GM18507 (cell line): ENCODE results near the gene TBX3.

Source experiments
- DNase-seq: peaks from one replicate; pipeline ENCODE4 v3.0.0; 2011; ENCODE audit warnings: low read depth; ENCODE audit not compliant: insufficient read length; ENCODE audit errors: extremely low spot score
- FAIRE-seq: peaks from 2 replicates; lab custom pipeline; 2011; peaks lifted over from hg19 to GRCh38; lab: Jason Lieb, UNC

Gene TBX3

GRCh38 chr12:114655934-114656749 lies 27.8 kb downstream of the TBX3 start:
- DNase-seq = no peak
- no peak for FAIRE-seq

- DNase-seq = no peak
- no peak for FAIRE-seq
Measured at GRCh38 chr12:114649585-114649984, 34.4 kb downstream of the TBX3 start.

GRCh38 chr12:114648711-114649110 lies 35.3 kb downstream of the TBX3 start:
- no peak for DNase-seq
- no peak for FAIRE-seq

GRCh38 chr12:114638790-114639435 lies 45.1 kb downstream of the TBX3 start:
- FAIRE-seq (no peak), DNase-seq (no peak)

GRCh38 chr12:114636723-114637480 lies 47.1 kb downstream of the TBX3 start:
- FAIRE-seq (no peak), DNase-seq (no peak)

- FAIRE-seq (no peak), DNase-seq (no peak)
Measured at GRCh38 chr12:114631242-114631641, 52.7 kb downstream of the TBX3 start.

GRCh38 chr12:114628199-114628598 lies 55.8 kb downstream of the TBX3 start:
- no peak for FAIRE-seq
- DNase-seq = no peak

GRCh38 chr12:114627393-114627792 lies 56.6 kb downstream of the TBX3 start:
- DNase-seq = no peak

GRCh38 chr12:114625294-114625851 lies 58.6 kb downstream of the TBX3 start:
- FAIRE-seq (peak; percentile 29), DNase-seq (peak; percentile 15)

More at GRCh38 chr12:114627393-114627792, 56.6 kb downstream of the TBX3 start:
- no peak for FAIRE-seq

GRCh38 chr12:114623737-114624136 lies 60.2 kb downstream of the TBX3 start:
- no peak for FAIRE-seq
- DNase-seq = no peak
